GM19452 (cell line): Measurements from ENCODE around the gene CATSPER4.
A peak's percentile ranks its signal among the peaks of the same experiment; 100 is the strongest.
"Not testable (repeated sequence)": the region's sequence is repeated elsewhere in the genome, so short reads cannot be mapped to it uniquely, and the experiment has no call there.

Experiments
- ATAC-seq: cut with Tn5 transposase; IDR thresholded peaks from one replicate; pipeline ENCODE4 v1.9.1; 2021; ENCODE audit not compliant: unreplicated experiment

CATSPER4 gene

GRCh38 chr1:26189331-26189730 lies 1.1 kb upstream of the CATSPER4 start:
- no peak for ATAC-seq

GRCh38 chr1:26189751-26190275 lies 589 bp upstream of the CATSPER4 start:
- ATAC-seq: no peak

- ATAC-seq: no peak
Measured at GRCh38 chr1:26191739-26192138, 1.3 kb downstream of the CATSPER4 start.

- no peak for ATAC-seq
Measured at GRCh38 chr1:26195805-26196204, 5.4 kb downstream of the CATSPER4 start.

GRCh38 chr1:26197301-26197700 lies 6.9 kb downstream of the CATSPER4 start:
- no peak for ATAC-seq

GRCh38 chr1:26197813-26198212 lies 7.4 kb downstream of the CATSPER4 start:
- no peak for ATAC-seq

- no peak for ATAC-seq
Measured at GRCh38 chr1:26200413-26200812, 10.0 kb downstream of the CATSPER4 start.

GRCh38 chr1:26203642-26204318 lies 13.4 kb downstream of the CATSPER4 start:
- ATAC-seq: no peak

GRCh38 chr1:26210147-26210870 lies 19.9 kb downstream of the CATSPER4 start:
- ATAC-seq: no peak

GRCh38 chr1:26212726-26213125 lies 22.3 kb downstream of the CATSPER4 start:
- no peak for ATAC-seq

- ATAC-seq: no peak
Measured at GRCh38 chr1:26213335-26213905, 23.0 kb downstream of the CATSPER4 start.

- no peak for ATAC-seq
Measured at GRCh38 chr1:26215246-26215645, 24.8 kb downstream of the CATSPER4 start.

- no peak for ATAC-seq
Measured at GRCh38 chr1:26218906-26219494, 28.6 kb downstream of the CATSPER4 start.

GRCh38 chr1:26220199-26220912 lies 30.0 kb downstream of the CATSPER4 start:
- ATAC-seq: no peak

- no peak for ATAC-seq
Measured at GRCh38 chr1:26221094-26221493, 30.7 kb downstream of the CATSPER4 start.

GRCh38 chr1:26224606-26225005 lies 34.2 kb downstream of the CATSPER4 start:
- no peak for ATAC-seq

GRCh38 chr1:26225033-26225831 lies 34.8 kb downstream of the CATSPER4 start:
- ATAC-seq: no peak

- not testable (repeated sequence) for ATAC-seq
Measured at GRCh38 chr1:26230682-26231081, 40.3 kb downstream of the CATSPER4 start.

GRCh38 chr1:26233903-26234643 lies 43.7 kb downstream of the CATSPER4 start, which contains the start of gene CEP85:
CEP85 (plus strand) TSS chr1:26234200; CDS start chr1:26239784, 5,584 bp downstream.
- peak; percentile 83 for ATAC-seq
